Neural crest cell (in vitro differentiated cells): Measurements from ENCODE around the gene PTPRM. TPM values are rescaled to one million over a fixed set of nuclear protein-coding genes. Genes with fewer than 3 reads are reported as not detected.

ENCODE experiments used
- DNase-seq: peaks from one replicate; pipeline ENCODE4 v3.0.0; 2021; ENCODE audit warnings: low read depth, mixed read lengths, low spot score
- H3K27ac Mint-ChIP-seq: one replicate; pipeline ENCODE4 v1.8.0; 2021; ENCODE audit warnings: mild to moderate bottlenecking, mixed read lengths; ENCODE audit not compliant: unreplicated experiment
- H3K27me3 Mint-ChIP-seq: 2 replicates; pipeline ENCODE4 v1.8.0; 2021; ENCODE audit warnings: low read depth, mild to moderate bottlenecking, mixed read lengths
- H3K36me3 Mint-ChIP-seq: 2 replicates; pipeline ENCODE4 v1.8.0; 2021; ENCODE audit warnings: low read depth, mild to moderate bottlenecking, mixed read lengths
- H3K4me1 Mint-ChIP-seq: 2 replicates; pipeline ENCODE4 v1.8.0; 2021; ENCODE audit warnings: mixed read lengths
- H3K4me3 Mint-ChIP-seq: one replicate; pipeline ENCODE4 v1.8.0; 2021; ENCODE audit warnings: mild to moderate bottlenecking, mixed read lengths
- H3K9me3 Mint-ChIP-seq: 2 replicates; pipeline ENCODE4 v1.8.0; 2021; ENCODE audit warnings: mixed read lengths
- CTCF ChIP-seq: fragments of 200-600 bp; sonication (generic); conservative IDR thresholded peaks from 2 replicates; pipeline ENCODE4 v1.5.0; 2021; ENCODE audit warnings: antibody characterized with exemption, mild to moderate bottlenecking
- total RNA-seq: library from RNA; stranded (reverse); gene quantifications from 2 replicates; pipeline ENCODE4 v1.2.1, GENCODE V29; 2021

PTPRM gene
- total RNA-seq, 1 donor from 2014 or later = 7.7 TPM

GRCh38 chr18:7927119-7927518 is 360.0 kb downstream of the PTPRM start:
- Mint-ChIP-seq H3K27ac (no peak overlapping the region), H3K27me3 (no peaks in the 10 kb centered on the region), H3K4me1 (peaks cover 9% of the 10 kb centered on the region), H3K4me3 (no peak overlapping the region), H3K9me3 (no peaks in the 10 kb centered on the region), H3K36me3 (no peaks in the 10 kb centered on the region)
- no peak for DNase-seq
- TF ChIP-seq CTCF = no peak

DNA sequence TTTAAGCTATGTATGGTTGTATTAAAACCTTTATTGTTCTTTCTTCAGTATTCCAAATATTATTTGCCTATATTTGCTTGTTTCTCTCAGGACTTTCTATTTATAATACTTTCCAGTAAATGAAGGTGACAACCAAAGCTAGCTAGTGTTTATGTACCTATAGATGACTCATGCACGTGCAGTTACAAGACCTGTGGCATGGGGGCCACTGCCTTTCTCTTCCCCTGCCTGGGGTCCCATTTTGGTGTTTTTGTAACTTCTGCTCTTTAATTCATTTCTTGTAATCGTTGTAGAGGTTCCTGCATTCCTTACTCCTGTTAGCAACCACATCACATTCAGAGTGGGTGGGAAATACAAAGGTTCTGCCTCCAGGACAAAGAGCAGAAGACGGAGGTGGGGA is 364.6 kb downstream of the PTPRM start:
- no peaks in the 10 kb centered on the region for H3K9me3 Mint-ChIP-seq
- no peak for DNase-seq
- H3K27ac Mint-ChIP-seq = no peak overlapping the region
- no peak for TF ChIP-seq CTCF
- no peaks in the 10 kb centered on the region for H3K27me3 Mint-ChIP-seq
- peaks cover 9% of the 10 kb centered on the region for H3K4me1 Mint-ChIP-seq
- no peak overlapping the region for H3K4me3 Mint-ChIP-seq
- no peaks in the 10 kb centered on the region for H3K36me3 Mint-ChIP-seq

DNA sequence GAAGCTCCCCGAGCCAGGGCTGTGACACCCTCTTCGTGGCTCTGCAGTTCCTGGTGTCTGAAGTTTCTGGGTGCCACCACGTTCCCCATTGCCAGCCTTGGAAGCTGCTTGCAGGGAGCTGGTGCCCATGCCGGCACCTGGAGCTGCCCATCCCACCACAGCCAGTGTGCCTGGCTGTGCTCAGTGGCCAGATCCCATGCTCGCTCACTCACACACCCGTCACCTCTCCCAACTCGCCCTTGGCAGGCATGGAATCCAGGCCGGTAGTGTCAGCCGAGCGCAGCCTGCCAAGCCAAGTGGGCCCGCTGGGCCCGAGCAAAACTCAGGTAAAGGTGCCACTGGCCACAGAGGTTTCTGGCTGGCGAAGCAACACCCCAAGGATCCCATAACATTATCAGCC is 370.2 kb downstream of the PTPRM start:
- no peaks in the 10 kb centered on the region for H3K36me3 Mint-ChIP-seq
- DNase-seq = no peak
- no peak overlapping the region for H3K4me3 Mint-ChIP-seq
- no peaks in the 10 kb centered on the region for H3K4me1 Mint-ChIP-seq
- no peaks in the 10 kb centered on the region for H3K9me3 Mint-ChIP-seq
- TF ChIP-seq CTCF = no peak
- H3K27ac Mint-ChIP-seq = no peak overlapping the region
- H3K27me3 Mint-ChIP-seq = no peaks in the 10 kb centered on the region

DNA sequence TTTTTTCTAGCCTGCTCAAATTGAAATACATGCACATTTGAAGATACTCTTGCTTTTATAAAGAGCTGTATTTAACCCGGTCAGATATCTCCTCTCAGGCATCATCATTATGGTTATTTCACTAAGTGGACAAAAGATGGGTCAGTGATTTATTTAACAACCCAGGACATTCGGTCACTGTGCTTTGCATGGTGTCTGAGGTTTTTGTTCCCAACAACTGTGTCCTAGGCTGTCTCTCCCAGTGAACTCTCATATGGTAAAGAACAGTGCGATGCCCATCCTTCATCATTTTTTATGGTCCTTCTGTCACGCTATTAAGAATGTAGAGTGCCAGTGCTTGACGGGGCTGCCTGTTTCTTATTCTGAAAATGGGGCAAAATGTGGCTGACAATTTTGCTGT is 372.4 kb downstream of the PTPRM start:
- Mint-ChIP-seq H3K4me1 (no peaks in the 10 kb centered on the region), H3K9me3 (no peaks in the 10 kb centered on the region), H3K27ac (no peak overlapping the region), H3K36me3 (no peaks in the 10 kb centered on the region), H3K27me3 (no peaks in the 10 kb centered on the region), H3K4me3 (no peak overlapping the region)
- no peak for DNase-seq
- no peak for TF ChIP-seq CTCF

DNA sequence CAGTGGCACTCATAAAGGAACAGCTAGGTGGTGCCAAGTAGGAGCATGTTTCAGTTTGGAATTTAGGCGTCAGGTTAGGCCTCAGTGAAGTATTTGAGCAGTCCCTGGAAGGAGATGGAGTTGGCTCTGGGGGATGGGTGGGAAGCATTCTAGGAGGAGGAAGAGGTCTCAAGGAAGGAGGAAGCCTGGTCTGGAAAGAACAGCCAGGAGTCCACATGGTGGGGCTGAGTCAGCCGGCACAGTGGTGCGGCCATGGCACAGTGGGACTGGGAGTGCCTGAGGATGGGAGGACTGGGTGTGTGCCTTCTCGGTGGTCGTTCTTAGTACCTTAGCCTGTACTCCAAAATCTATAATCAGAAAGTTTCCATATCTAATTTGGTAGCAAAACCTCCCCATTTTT is 373.3 kb downstream of the PTPRM start:
- no peaks in the 10 kb centered on the region for H3K4me1 Mint-ChIP-seq
- no peak for TF ChIP-seq CTCF
- H3K36me3 Mint-ChIP-seq = no peaks in the 10 kb centered on the region
- no peaks in the 10 kb centered on the region for H3K27me3 Mint-ChIP-seq
- no peak for DNase-seq
- H3K27ac Mint-ChIP-seq = no peak overlapping the region
- H3K4me3 Mint-ChIP-seq = no peak overlapping the region
- no peaks in the 10 kb centered on the region for H3K9me3 Mint-ChIP-seq

GRCh38 chr18:7940971-7941370 is 373.9 kb downstream of the PTPRM start:
- no peaks in the 10 kb centered on the region for H3K9me3 Mint-ChIP-seq
- no peak for DNase-seq
- H3K27me3 Mint-ChIP-seq = no peaks in the 10 kb centered on the region
- no peak overlapping the region for H3K27ac Mint-ChIP-seq
- H3K4me1 Mint-ChIP-seq = no peaks in the 10 kb centered on the region
- H3K36me3 Mint-ChIP-seq = no peaks in the 10 kb centered on the region
- no peak for TF ChIP-seq CTCF
- H3K4me3 Mint-ChIP-seq = no peak overlapping the region
